Measurements from ENCODE around the gene GRK4. TPM values are rescaled to one million over a fixed set of nuclear protein-coding genes. Genes with fewer than 3 reads are reported as not detected.

Gene GRK4
- total and polyA plus RNA-seq, 10 of the 15 experiments (the other 5 are each of a cell fraction or from before 2014, with no cell fraction given): 1.1 to 4.0 (median 2.5) TPM

DNA sequence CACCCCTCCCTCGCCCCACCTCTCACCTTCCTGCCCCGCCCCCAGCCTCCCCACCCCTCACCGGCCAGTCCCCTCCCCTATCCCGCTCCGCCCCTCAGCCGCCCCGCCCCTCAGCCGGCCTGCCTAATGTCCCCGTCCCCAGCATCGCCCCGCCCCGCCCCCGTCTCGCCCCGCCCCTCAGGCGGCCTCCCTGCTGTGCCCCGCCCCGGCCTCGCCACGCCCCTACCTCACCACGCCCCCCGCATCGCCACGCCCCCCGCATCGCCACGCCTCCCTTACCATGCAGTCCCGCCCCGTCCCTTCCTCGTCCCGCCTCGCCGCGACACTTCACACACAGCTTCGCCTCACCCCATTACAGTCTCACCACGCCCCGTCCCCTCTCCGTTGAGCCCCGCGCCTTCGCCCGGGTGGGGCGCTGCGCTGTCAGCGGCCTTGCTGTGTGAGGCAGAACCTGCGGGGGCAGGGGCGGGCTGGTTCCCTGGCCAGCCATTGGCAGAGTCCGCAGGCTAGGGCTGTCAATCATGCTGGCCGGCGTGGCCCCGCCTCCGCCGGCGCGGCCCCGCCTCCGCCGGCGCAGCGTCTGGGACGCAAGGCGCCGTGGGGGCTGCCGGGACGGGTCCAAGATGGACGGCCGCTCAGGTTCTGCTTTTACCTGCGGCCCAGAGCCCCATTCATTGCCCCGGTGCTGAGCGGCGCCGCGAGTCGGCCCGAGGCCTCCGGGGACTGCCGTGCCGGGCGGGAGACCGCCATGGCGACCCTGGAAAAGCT lies 110.9 kb downstream of the GRK4 start, which contains the start of the genes HTT and HTT-AS (continued):
- no peak for TF ChIP-seq JUND (IDR thresholded peaks at IDR 0.05; ENCODE audit: low read depth, low read length)
- peak; percentile 72; the same call in 1 of the 2 replicates for TF ChIP-seq ZNF207 (IDR thresholded peaks at IDR 0.05; ENCODE audit: borderline replicate concordance)
- TF ChIP-seq FOS (IDR thresholded peaks at IDR 0.05; ENCODE audit: borderline replicate concordance, extremely low read depth, insufficient read length): no peak
- TF ChIP-seq SMAD5 (IDR thresholded peaks at IDR 0.05; ENCODE audit: low read depth): no peak
- TF ChIP-seq, protein P1, sequence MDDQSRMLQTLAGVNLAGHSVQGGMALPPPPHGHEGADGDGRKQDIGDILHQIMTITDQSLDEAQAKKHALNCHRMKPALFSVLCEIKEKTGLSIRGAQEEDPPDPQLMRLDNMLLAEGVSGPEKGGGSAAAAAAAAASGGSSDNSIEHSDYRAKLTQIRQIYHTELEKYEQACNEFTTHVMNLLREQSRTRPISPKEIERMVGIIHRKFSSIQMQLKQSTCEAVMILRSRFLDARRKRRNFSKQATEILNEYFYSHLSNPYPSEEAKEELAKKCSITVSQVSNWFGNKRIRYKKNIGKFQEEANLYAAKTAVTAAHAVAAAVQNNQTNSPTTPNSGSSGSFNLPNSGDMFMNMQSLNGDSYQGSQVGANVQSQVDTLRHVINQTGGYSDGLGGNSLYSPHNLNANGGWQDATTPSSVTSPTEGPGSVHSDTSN (IDR thresholded peaks at IDR 0.05; ENCODE audit: insufficient replicate concordance, low read depth, low read length): peak; percentile 96
- TF ChIP-seq, protein P2, sequence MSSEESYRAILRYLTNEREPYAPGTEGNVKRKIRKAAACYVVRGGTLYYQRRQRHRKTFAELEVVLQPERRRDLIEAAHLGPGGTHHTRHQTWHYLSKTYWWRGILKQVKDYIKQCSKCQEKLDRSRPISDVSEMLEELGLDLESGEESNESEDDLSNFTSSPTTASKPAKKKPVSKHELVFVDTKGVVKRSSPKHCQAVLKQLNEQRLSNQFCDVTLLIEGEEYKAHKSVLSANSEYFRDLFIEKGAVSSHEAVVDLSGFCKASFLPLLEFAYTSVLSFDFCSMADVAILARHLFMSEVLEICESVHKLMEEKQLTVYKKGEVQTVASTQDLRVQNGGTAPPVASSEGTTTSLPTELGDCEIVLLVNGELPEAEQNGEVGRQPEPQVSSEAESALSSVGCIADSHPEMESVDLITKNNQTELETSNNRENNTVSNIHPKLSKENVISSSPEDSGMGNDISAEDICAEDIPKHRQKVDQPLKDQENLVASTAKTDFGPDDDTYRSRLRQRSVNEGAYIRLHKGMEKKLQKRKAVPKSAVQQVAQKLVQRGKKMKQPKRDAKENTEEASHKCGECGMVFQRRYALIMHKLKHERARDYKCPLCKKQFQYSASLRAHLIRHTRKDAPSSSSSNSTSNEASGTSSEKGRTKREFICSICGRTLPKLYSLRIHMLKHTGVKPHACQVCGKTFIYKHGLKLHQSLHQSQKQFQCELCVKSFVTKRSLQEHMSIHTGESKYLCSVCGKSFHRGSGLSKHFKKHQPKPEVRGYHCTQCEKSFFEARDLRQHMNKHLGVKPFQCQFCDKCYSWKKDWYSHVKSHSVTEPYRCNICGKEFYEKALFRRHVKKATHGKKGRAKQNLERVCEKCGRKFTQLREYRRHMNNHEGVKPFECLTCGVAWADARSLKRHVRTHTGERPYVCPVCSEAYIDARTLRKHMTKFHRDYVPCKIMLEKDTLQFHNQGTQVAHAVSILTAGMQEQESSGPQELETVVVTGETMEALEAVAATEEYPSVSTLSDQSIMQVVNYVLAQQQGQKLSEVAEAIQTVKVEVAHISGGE (CRISPR knock-in tag; IDR thresholded peaks at IDR 0.05): no peak
- TF ChIP-seq SRF (IDR thresholded peaks at IDR 0.05; ENCODE audit: low read depth in 2 of 2, low read length in 2 of 2): no peak
- peak; percentile 37 for TF ChIP-seq IKZF1 (conservative IDR thresholded peaks at IDR 0.05)
- TF ChIP-seq, protein P3, sequence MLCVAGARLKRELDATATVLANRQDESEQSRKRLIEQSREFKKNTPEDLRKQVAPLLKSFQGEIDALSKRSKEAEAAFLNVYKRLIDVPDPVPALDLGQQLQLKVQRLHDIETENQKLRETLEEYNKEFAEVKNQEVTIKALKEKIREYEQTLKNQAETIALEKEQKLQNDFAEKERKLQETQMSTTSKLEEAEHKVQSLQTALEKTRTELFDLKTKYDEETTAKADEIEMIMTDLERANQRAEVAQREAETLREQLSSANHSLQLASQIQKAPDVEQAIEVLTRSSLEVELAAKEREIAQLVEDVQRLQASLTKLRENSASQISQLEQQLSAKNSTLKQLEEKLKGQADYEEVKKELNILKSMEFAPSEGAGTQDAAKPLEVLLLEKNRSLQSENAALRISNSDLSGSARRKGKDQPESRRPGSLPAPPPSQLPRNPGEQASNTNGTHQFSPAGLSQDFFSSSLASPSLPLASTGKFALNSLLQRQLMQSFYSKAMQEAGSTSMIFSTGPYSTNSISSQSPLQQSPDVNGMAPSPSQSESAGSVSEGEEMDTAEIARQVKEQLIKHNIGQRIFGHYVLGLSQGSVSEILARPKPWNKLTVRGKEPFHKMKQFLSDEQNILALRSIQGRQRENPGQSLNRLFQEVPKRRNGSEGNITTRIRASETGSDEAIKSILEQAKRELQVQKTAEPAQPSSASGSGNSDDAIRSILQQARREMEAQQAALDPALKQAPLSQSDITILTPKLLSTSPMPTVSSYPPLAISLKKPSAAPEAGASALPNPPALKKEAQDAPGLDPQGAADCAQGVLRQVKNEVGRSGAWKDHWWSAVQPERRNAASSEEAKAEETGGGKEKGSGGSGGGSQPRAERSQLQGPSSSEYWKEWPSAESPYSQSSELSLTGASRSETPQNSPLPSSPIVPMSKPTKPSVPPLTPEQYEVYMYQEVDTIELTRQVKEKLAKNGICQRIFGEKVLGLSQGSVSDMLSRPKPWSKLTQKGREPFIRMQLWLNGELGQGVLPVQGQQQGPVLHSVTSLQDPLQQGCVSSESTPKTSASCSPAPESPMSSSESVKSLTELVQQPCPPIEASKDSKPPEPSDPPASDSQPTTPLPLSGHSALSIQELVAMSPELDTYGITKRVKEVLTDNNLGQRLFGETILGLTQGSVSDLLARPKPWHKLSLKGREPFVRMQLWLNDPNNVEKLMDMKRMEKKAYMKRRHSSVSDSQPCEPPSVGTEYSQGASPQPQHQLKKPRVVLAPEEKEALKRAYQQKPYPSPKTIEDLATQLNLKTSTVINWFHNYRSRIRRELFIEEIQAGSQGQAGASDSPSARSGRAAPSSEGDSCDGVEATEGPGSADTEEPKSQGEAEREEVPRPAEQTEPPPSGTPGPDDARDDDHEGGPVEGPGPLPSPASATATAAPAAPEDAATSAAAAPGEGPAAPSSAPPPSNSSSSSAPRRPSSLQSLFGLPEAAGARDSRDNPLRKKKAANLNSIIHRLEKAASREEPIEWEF (IDR thresholded peaks at IDR 0.05; ENCODE audit: insufficient replicate concordance, low read depth, low read length): no peak
- no peak for TF ChIP-seq HCFC1 (IDR thresholded peaks at IDR 0.05; ENCODE audit: low read length)
- peak; percentile 72 to 77 for TF ChIP-seq EGR1 (IDR thresholded peaks at IDR 0.05; ENCODE audit: borderline replicate concordance in 1 of 2, low read depth in 2 of 2, low read length in 2 of 2)
- TF ChIP-seq, protein P4, sequence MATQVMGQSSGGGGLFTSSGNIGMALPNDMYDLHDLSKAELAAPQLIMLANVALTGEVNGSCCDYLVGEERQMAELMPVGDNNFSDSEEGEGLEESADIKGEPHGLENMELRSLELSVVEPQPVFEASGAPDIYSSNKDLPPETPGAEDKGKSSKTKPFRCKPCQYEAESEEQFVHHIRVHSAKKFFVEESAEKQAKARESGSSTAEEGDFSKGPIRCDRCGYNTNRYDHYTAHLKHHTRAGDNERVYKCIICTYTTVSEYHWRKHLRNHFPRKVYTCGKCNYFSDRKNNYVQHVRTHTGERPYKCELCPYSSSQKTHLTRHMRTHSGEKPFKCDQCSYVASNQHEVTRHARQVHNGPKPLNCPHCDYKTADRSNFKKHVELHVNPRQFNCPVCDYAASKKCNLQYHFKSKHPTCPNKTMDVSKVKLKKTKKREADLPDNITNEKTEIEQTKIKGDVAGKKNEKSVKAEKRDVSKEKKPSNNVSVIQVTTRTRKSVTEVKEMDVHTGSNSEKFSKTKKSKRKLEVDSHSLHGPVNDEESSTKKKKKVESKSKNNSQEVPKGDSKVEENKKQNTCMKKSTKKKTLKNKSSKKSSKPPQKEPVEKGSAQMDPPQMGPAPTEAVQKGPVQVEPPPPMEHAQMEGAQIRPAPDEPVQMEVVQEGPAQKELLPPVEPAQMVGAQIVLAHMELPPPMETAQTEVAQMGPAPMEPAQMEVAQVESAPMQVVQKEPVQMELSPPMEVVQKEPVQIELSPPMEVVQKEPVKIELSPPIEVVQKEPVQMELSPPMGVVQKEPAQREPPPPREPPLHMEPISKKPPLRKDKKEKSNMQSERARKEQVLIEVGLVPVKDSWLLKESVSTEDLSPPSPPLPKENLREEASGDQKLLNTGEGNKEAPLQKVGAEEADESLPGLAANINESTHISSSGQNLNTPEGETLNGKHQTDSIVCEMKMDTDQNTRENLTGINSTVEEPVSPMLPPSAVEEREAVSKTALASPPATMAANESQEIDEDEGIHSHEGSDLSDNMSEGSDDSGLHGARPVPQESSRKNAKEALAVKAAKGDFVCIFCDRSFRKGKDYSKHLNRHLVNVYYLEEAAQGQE (IDR thresholded peaks at IDR 0.05; ENCODE audit: low read depth, low read length): 0 out of 2 replicates have a peak, but pooled peaks have one; percentile 3
- TF ChIP-seq ZNF217 (IDR thresholded peaks at IDR 0.05): no peak
- peak; percentile 51; the same call in 1 of the 2 replicates for TF ChIP-seq MXI1 (IDR thresholded peaks at IDR 0.05; ENCODE audit: low read depth, low read length)
- no peak for TF ChIP-seq HDAC6 (IDR thresholded peaks at IDR 0.05; ENCODE audit: unreplicated experiment)
